Ovary (tissue), 9 donors: ENCODE results near the gene WNK1. TPM values are rescaled to one million over a fixed set of nuclear protein-coding genes. Genes with fewer than 3 reads are reported as not detected.
"Not testable (repeated sequence)": the region's sequence is repeated elsewhere in the genome, so short reads cannot be mapped to it uniquely, and the experiment has no call there.

Source experiments
- DNase-seq, 5 donors: peaks; one replicate each; pipeline ENCODE4 v3.0.0-alpha.2; 2019 to 2020
- H3K27ac ChIP-seq, 2 donors: fragments of 200-600 bp; one replicate each; pipeline versions ENCODE4 v1.5.1 to v1.8.0; 2019 to 2022
- H3K27me3 ChIP-seq: fragments of 200-600 bp; one replicate; pipeline ENCODE4 v1.8.0; 2022
- H3K36me3 ChIP-seq: fragments of 200-600 bp; sonication (generic); one replicate; pipeline ENCODE4 v1.5.1; 2019
- H3K4me1 ChIP-seq: one replicate; pipeline ENCODE4 v1.8.1; 2013; ENCODE audit warnings: mild to moderate bottlenecking, moderate library complexity; ENCODE audit not compliant: insufficient read depth
- H3K4me3 ChIP-seq: fragments of 200-600 bp; sonication (generic); one replicate; pipeline ENCODE4 v1.5.1; 2017
- H3K9me3 ChIP-seq, 2 donors: fragments of 200-600 bp in 1 of 2; sonication (generic) in 1 of 2; one replicate each; pipeline versions ENCODE4 v1.5.1 to v1.8.1; 2013 to 2019; ENCODE audit warnings: mild to moderate bottlenecking in 1 of 2, moderate library complexity in 1 of 2
- CTCF ChIP-seq, 3 donors: fragments of 450-650 bp in 2 of 3; fragments of 200-600 bp in 1 of 3; IDR thresholded peaks; one replicate each; pipeline versions ENCODE4 v1.5.1 to v1.8.0; 2016 to 2022; ENCODE audit warnings: antibody characterized with exemption in 3 of 3, mild to moderate bottlenecking in 1 of 3
- EP300 ChIP-seq: sonication (generic); formaldehyde crosslinking; IDR thresholded peaks from one replicate; pipeline ENCODE4 v1.6.1; 2017; ENCODE audit warnings: antibody characterized with exemption
- POLR2A ChIP-seq: fragments of 450-650 bp; IDR thresholded peaks from one replicate; pipeline ENCODE4 v1.6.1; 2017; ENCODE audit warnings: antibody characterized with exemption, mild to moderate bottlenecking, moderate library complexity
- WGBS, 3 donors: extraction: QIAGEN DNeasy Blood & Tissue Kit in 1 of 3; methylation state at CpG; one replicate each; pipeline versions ENCODE4 v1.1.5 to v1.1.7; 2013 to 2017; 5-methylcytosine and 5-hydroxymethylcytosine counted together
- intact Hi-C, 4 donors: fragments of 100-400 bp; cut with DNase I; formaldehyde crosslinking; loops; one replicate each; pipeline versions ENCODE4 v1.11.0 to v1.15.1; 2022 to 2023
- polyA plus RNA-seq, 2 donors: library from polyadenylated mRNA; stranded (reverse); fragments of 200-250 nt in 1 of 2; fragments of 350-450 nt in 1 of 2; fragmentation: Illumina TruSeq in 1 of 2; extraction: RNeasy Lipid Tissue Mini Kit (QIAGEN cat#74804) in 1 of 2; gene quantifications; one replicate each; pipeline ENCODE4 v1.2.3, GENCODE V29; 2013 to 2014
- total RNA-seq, 7 donors: library from RNA; depleted of rRNA in 2 of 7; stranded (reverse); fragments of >200 nt in 2 of 7; fragmentation: NEBNext Ultra II Directional in 3 of 7; extraction: Animal tissue kit (Norgen Biotek cat#: 25700) in 3 of 7; gene quantifications; one replicate each; pipeline versions ENCODE4 v1.1.0 to v1.2.4, GENCODE V29; 2016 to 2023
- donor health status: DM: no; HTN: no; CAD: no; lungs with moderate emphysema.
- donor health status: DM: no; HTN: no; CAD: no.
- donor health status: Bipolar disorder and iron deficiency.
- donor health status: DM: yes; HTN: yes; CAD: no.
- donor health status: DM: no; HTN: no; CAD: no.
- donor health status: DM: yes; HTN: yes; CAD: no.

WNK1 gene
- total and polyA plus RNA-seq, 9 donors, result 26.0 to 144 (median 98.3) TPM

- Histone ChIP-seq H3K4me3 (no peak overlapping the region), H3K36me3 (no peaks in the 10 kb centered on the region), H3K9me3 (no peaks in the 10 kb centered on the region), H3K4me1 (peaks cover 3% of the 10 kb centered on the region), H3K27ac (no peak overlapping the region), H3K27me3 (no peaks in the 10 kb centered on the region)
- WGBS, 3 donors, result 95 to 98% (median 96%) methylated on average over 1 of the region's 1 CpG
- DNase-seq, result no peak
- TF ChIP-seq CTCF (IDR thresholded peaks at IDR 0.05) (no peak), EP300 (no peak), POLR2A (no peak)
- intact Hi-C loops, result no loop called here
These were observed 16.1 kb downstream of the WNK1 start for GRCh38 chr12:768434-768833.

- no peaks in the 10 kb centered on the region for H3K9me3 ChIP-seq
- H3K36me3 ChIP-seq, result no peaks in the 10 kb centered on the region
- TF ChIP-seq CTCF (IDR thresholded peaks at IDR 0.05) (no peak), EP300 (no peak), POLR2A (no peak)
- peaks cover 3% of the 10 kb centered on the region for H3K4me1 ChIP-seq
- intact Hi-C loops, result no loop called here
- no peak for DNase-seq
- H3K4me3 ChIP-seq, result no peak overlapping the region
- 37 to 44% (median 40%) methylated on average over 2 of the region's 2 CpGs for WGBS, 3 donors
- no peaks in the 10 kb centered on the region for H3K27me3 ChIP-seq
- H3K27ac ChIP-seq, result no peak overlapping the region
These were observed 18.1 kb downstream of the WNK1 start for GRCh38 chr12:770479-770878.

- no peaks in the 10 kb centered on the region for H3K27me3 ChIP-seq
- H3K4me3 ChIP-seq, result no peak overlapping the region
- peaks cover 5% of the 10 kb centered on the region for H3K4me1 ChIP-seq
- H3K36me3 ChIP-seq, result no peaks in the 10 kb centered on the region
- intact Hi-C loops, result no loop called here
- 90 to 94% (median 92%) methylated on average over 5 of the region's 5 CpGs for WGBS, 3 donors
- no peaks in the 10 kb centered on the region for H3K9me3 ChIP-seq
- no peak for DNase-seq
- no peak overlapping the region for H3K27ac ChIP-seq
- TF ChIP-seq POLR2A, result no peak
- TF ChIP-seq EP300, result no peak
These were observed 19.8 kb downstream of the WNK1 start for GRCh38 chr12:772056-772697.

- Histone ChIP-seq H3K27me3 (no peaks in the 10 kb centered on the region), H3K9me3 (no peaks in the 10 kb centered on the region)
- WGBS, 3 donors, result 69 to 82% (median 77%) methylated on average over 3 of the region's 3 CpGs
These were observed 21.8 kb downstream of the WNK1 start for GRCh38 chr12:774051-774614.

GRCh38 chr12:775973-776771 is 23.8 kb downstream of the WNK1 start:
- H3K4me1 ChIP-seq, H3K36me3 ChIP-seq, H3K4me3 ChIP-seq, H3K27ac ChIP-seq, intact Hi-C loops, DNase-seq, H3K9me3 ChIP-seq, H3K27me3 ChIP-seq: not testable (repeated sequence)
- WGBS, 3 donors, result 87 to 90% (median 88%) methylated on average over 15 of the region's 15 CpGs

More at GRCh38 chr12:774051-774614, 21.8 kb downstream of the WNK1 start:
- no peaks in the 10 kb centered on the region for H3K36me3 ChIP-seq
- intact Hi-C loops, result no loop called here
- H3K4me3 ChIP-seq, result no peak overlapping the region
- H3K4me1 ChIP-seq, result peaks cover 5% of the 10 kb centered on the region
- TF ChIP-seq POLR2A (no peak), EP300 (no peak), CTCF (IDR thresholded peaks at IDR 0.05) (no peak)
- no peak overlapping the region for H3K27ac ChIP-seq
- no peak for DNase-seq

GRCh38 chr12:776772-777373 is 24.5 kb downstream of the WNK1 start:
- H3K27me3 ChIP-seq, H3K9me3 ChIP-seq, H3K27ac ChIP-seq, H3K36me3 ChIP-seq, H3K4me1 ChIP-seq, intact Hi-C loops, DNase-seq, H3K4me3 ChIP-seq: not testable (repeated sequence)
- WGBS, 3 donors, result 94 to 96% (median 96%) methylated on average over 5 of the region's 5 CpGs
